ENCODE results near the gene PDZD2. TPM values are rescaled to one million over a fixed set of nuclear protein-coding genes. Genes with fewer than 3 reads are reported as not detected.

The PDZD2 gene
- total and polyA plus RNA-seq, 2 experiments from 2014 or later = 8.3 to 16.9 TPM

GRCh38 chr5:31811210-31811609 is 172.3 kb downstream of the PDZD2 start:
- no peaks in the 10 kb centered on the region for H3K36me3 Mint-ChIP-seq (ENCODE audit: low read depth)
- Histone ChIP-seq H3K36me3 (ENCODE audit: insufficient read depth) (no peaks in the 10 kb centered on the region), H3K4me3 (no peak overlapping the region), H3K4me2 (no peak overlapping the region), H3F3A (replicated peaks; ENCODE audit: low read depth) (no peaks in the 10 kb centered on the region), H3K79me2 (replicated peaks; ENCODE audit: insufficient read depth) (no peaks in the 10 kb centered on the region), H3K9me2 (ENCODE audit: insufficient read depth) (no peaks in the 10 kb centered on the region), H3K4me1 (ENCODE audit: insufficient read depth) (no peaks in the 10 kb centered on the region; the same call in 1 of the 2 replicates), H3K27me3 (ENCODE audit: insufficient read depth) (no peaks in the 10 kb centered on the region), H4K20me1 (replicated peaks; ENCODE audit: insufficient read depth) (no peaks in the 10 kb centered on the region), H3K27ac (ENCODE audit: low read depth) (no peak overlapping the region), H2AFZ (no peak overlapping the region)
- TF ChIP-seq NANOG (IDR thresholded peaks at IDR 0.05; ENCODE audit: borderline replicate concordance) (no peak), JUNB (IDR thresholded peaks at IDR 0.05; ENCODE audit: unreplicated experiment) (no peak), CTCF (conservative IDR thresholded peaks at IDR 0.05; ENCODE audit: low read depth in 2 of 2) (no peak), ZNF114 (CRISPR knock-in tag; IDR thresholded peaks at IDR 0.05) (no peak), REST (IDR thresholded peaks at IDR 0.05; ENCODE audit: unreplicated experiment) (no peak), CREB1 (CRISPR knock-in tag; IDR thresholded peaks at IDR 0.05; ENCODE audit: low read depth) (no peak), ZNF462 (CRISPR knock-in tag; IDR thresholded peaks at IDR 0.05) (no peak)
- H3K4me1 Mint-ChIP-seq = peaks cover 7% of the 10 kb centered on the region
- H3K27me3 Mint-ChIP-seq (ENCODE audit: insufficient read depth, low read depth, poor library complexity) = no peaks in the 10 kb centered on the region
- no peak overlapping the region for H3K4me3 Mint-ChIP-seq
- no peak overlapping the region for H3K27ac Mint-ChIP-seq
- ATAC-seq = no peak
- no peak for DNase-seq (ENCODE audit: low spot score)
- no peaks in the 10 kb centered on the region for H3K9me3 Mint-ChIP-seq

Data from GM23338 (cell line).